GM18907 (cell line): ENCODE measurements around the gene NCKAP5.

Experiments
- ATAC-seq: cut with Tn5 transposase; IDR thresholded peaks from one replicate; pipeline ENCODE4 v1.9.1; 2021; ENCODE audit warnings: mild to moderate bottlenecking, moderate library complexity; ENCODE audit not compliant: unreplicated experiment

Gene NCKAP5

DNA sequence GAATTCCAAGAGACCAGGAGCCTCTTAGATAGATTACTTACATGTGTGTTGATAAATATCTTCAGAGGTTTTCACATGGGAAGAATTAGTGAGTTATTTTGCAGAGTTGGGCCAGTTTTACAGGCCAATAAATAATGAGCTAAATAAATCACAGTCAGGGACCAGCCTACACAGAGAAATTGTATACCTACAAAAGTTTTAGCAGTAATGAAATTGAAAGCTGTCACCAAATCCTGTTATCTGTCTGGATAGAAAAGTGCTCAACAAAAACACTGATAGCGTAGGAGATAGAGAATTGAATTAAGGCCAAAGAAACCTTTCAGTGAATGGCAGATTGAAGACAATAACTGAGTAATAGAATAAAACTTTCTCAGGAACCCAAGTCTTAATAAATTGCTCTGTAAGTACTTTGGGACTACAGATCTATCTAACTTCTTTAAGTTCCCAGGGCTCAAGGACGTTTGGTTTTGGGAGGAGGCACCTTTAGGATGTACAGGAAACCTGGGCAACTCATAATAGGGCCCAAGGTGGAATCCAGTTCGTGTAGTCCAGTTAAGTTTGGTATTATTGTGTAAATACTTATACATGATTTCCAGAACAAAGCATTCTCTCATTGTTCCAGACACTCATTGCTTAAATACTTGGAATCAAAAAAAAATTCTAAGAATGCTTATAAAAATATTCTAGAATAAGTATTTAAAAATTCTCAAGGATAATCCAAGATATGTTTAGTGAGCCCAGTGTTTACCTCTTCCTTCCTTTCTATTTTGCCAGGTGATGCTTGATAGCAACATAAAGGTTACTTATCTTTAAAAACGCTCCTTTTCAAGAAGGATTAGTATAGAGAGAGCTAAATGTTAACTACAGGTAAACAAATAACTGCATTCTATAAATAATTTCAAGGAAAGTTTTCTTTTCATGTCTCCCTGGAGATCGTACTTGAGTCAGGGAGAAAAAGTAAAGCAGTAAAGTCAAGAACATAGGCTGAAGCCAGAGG lies 134.5 kb downstream of the NCKAP5 start:
- no peak for ATAC-seq

DNA sequence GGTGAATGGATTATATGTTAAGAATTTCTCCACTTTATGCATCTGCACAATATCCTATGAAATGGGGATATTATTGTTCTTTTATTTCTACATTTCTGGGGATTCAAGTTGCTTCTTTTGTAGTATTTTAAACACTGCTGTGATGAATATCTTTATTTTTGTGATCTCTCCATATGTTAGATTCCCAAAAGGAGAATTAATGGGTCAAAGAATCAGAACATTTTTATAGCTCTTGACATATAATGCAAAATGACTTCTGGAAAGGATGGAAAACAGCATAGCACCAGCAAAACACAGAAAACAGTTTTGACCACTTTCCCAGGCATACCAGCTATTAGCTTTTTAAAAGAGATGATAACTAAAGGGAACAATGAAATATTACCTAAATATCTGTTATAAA lies 135.5 kb downstream of the NCKAP5 start:
- no peak for ATAC-seq

DNA sequence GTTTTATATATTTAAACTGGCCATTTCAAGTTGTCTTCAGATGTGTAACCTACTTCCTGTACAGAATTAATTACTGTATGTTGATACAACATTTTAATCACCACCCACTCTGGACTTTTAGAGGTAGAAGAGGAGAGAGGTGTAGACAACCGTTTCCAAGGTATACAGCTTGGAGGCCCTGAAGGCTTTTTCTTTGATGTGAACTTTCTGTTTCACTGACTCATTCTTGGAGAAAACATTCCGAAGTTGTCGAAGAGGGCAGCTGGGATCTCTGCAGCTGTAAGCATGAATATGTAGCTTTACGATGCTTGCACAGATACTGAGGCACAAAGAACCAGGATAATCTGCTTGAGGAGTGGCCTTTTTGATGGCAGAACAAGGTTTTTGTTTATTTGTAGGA lies 137.0 kb downstream of the NCKAP5 start:
- ATAC-seq = no peak

DNA sequence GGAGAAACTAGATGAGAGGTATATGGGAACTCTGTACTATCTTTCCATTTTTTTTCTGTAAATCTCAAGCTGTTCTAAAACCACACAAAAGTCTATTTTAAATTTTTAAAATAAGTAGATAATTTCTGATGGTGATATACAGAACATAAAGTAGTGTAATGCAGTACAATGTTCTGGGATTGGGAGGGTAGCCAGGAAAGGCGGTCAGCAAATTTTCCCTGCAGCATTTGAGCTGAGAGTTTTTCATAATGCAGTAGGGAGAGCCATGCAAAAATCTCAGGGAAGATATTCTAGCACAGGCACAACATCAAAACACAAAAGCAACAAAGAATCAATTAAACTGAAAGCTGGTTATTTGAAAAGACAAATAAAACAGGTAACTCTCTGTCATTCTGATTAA lies 141.5 kb downstream of the NCKAP5 start:
- no peak for ATAC-seq

DNA sequence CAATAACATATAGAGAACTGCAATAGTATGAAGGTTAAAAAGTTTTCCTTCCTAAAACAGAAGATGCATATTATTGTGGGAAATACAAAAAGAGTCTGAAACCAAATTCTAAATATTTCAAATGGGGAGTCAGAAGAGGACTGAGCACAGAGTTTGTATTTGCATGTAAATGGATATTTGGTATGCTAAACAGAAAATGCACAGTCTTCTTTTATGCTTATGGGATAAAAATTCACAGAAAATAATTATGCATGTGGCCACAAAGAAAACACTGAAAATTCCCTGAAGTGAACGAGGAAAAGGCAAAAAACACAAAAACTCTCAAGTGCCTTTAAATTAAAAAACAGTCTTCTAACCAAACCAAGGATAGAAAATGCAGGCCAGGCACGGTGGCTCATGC lies 142.7 kb downstream of the NCKAP5 start:
- ATAC-seq = no peak

DNA sequence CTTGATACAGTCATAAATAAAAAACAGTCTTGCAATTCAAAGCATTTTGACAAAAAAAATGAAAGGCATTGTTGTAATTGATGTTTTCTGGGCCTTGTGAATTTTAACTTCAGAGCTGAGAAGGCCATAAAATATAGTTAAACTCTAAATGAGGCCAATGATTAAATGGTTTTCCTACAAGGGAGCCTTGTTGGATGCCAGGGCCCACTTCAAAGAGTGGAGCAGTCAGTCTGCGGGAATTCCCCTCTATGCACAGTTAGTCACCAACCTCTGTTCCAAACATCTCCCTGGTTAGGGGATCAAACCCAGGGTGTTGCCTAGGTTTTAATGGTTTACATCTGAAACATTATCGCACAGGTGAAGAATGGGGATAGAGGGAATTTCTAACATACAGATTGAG lies 143.4 kb downstream of the NCKAP5 start:
- no peak for ATAC-seq

DNA sequence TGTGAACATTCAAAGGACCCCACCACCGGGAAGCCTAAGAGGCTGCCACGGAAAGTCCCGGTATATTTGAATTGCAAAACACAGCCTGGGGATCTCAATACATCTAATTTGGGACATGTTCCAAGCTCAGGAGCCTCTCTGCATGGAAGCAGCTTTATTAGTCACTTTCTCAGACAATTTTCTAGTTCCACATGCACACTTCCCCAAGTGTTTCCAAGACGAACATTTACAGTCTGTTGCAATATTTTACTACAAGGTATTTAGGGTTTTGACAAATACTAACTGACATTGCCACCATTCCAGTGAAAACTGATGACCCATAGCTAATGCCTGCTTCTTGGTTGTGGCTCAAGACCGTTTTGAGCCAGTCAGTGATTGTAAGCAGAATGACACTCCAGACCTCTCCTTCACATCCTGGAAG lies 145.3 kb downstream of the NCKAP5 start:
- no peak for ATAC-seq

DNA sequence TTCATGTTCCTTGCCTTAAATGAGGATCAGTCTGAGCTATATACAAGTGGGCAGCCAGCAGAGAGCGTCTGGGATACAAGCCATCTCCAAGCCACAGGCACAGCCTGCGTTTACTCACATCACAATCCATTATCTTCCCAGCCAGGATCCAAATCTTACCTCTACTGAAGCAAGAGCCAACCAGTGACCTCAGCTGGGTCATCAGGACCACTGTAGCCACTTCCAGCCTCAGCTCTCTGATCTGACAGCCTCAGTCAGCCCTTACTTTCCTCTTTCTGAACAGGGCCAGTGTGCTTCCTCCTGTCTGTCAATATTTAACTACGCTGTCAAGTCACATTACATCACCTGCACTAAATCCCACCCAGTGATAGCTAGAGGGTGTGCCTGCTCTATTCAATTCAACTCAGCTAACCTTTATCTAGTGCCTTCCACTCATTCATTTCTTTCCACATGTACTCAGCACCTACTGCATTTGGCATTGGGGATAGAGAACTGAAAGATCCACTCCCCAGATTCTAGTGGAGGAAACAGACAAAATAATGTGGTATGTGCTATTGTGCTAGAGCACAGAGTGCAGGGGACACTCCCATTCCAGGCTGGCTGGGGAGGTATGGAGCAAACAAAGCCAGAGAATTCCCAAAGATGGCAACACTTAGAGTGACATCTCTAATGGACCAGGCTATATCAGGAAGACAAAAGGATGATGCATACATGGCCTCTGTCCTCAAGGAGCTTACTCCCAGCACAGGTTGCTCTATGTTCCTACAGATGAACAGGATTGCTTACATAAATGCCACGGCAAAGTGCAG lies 146.5 kb downstream of the NCKAP5 start:
- ATAC-seq = peak; percentile 97

DNA sequence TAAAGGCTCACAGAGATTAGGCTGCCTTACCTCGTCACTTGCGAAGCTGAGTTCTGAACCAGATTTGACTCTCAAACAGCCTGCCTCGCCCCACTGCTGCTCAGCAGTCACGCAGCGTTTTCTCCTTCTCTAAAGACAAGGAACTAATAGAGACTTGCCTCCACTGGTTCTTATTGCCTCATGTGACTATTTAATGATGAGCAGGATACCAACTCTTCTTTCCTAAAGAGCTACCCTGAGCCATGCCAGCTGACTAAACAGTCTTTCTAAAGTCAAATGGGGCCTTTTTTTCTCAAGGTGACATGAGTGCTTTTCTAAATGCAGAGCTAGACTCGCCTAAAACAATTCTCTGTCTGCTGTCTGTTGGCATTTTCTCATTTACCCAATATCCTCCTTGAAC lies 147.5 kb downstream of the NCKAP5 start:
- ATAC-seq = no peak

DNA sequence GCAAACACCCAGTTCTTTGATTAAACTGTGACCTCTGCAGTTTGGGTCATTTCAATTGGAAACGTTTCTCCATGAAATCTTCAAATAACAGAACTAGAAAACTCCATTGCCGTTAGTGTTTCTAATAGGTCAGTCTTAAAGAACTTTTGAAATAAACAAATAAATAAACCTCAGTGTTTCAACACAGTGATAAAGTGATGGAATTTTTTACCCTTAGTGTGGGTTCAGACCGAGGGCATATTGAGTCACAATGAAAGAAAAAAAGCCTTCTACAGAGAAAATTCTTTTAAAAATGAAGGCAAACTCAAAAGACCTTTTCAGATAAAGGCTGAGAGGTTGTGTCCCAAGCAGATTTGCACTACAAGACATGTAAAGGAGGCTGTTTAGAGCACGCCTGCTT lies 149.6 kb downstream of the NCKAP5 start:
- ATAC-seq = no peak

DNA sequence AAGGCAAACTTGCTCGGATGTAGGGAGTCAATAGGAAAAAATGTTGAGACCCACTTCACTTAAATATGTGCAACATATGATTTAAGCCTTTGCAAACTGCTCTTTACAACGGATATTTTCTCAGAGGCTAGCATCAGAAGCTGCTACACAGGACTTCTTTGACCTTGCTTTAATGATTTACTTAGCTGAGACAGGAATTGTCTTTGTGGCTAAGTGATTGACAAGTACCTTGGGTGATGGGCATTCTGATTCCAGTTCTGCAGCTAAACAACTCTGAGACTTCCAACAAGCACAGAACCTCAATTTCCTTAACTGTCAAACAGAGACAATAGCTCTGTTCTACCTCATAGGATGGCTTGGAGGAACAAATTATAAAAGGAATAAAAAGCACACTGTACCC lies 150.2 kb downstream of the NCKAP5 start:
- ATAC-seq = peak; percentile 63

DNA sequence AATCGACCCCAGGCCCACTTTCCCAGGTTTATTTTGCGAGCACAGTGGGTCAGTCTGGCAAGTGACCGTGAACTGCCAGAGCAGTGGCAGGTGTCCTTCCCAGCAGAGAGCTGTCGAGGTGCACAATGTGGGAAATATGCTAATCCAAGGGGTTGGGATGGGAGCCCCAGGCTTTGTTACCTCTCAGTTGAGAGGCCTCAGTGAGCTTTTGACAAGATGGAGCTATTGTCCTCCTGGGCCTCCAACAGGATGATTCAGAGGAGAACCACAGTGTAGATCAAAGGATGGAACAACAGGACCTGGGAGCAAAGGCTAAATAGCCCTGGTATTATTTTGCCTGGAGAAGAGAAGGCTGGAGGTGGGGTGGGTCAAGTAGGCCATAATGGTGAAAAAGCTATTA lies 150.8 kb downstream of the NCKAP5 start:
- no peak for ATAC-seq

DNA sequence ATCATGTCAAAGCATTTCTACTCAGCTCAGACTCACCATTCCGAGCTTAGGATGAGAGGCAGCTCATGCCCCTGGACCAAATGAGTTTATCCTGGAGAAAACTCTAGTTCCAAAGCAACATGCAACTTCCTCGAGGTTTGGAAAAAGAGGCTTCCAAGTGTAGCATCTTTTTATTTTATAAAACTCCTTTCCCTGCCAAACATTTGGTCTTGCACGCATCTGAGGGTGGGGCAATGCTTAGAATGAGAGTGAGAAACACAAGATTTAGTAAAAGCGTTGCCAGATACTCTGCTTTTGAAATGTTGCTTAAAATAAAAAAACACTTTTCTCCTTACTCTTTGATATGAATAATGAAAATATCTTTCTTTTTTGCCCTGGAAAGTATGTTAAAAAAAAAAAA lies 151.5 kb downstream of the NCKAP5 start:
- ATAC-seq = no peak

DNA sequence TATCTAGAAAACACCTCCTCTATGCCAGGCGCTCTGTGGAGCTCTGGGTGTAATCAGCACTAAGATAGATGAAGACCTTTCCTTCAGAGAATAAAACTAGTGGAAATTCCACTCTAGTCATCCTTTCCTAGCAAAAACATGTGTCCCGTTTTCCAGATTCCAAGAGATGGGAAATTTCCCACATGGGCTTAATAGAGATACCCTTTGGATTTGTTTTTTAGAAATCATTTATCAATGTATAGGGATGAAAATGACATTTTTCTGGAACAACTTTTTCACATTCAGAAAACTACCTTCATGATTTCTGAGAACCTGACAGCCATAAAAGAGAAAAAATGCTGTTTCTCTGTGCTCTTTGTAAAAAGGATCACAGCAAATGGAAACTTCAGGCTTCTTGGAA lies 152.1 kb downstream of the NCKAP5 start:
- ATAC-seq = no peak

DNA sequence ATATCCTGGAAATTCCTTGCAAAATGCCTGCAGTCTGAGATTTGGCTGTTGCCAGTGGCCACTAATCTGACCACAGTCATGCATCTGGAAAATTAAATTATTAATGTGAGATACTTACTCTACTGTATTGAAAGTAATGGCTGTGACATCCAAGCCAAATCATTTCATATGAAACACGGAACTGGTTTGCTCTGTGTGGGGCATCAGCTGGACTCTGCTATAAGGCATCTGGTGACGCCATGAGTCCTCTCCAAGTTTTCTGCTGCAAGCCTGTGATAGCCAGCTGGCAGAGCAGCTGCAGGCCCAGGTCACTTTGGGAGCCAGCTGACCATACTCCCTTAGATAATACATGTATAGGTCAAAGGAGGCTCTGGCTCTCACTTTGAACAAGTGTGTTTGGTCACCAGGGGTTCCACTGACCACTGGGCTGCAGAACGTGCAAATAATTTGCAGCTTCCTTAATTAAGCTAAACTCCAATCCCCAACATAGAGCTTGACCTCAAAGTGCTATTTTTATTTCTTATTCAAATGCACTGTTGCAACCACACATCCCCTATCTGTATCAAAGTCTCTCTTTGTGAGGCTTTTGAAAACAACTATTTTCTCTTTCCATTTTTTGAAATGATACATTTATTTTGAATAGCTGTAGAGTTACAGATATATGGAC lies 152.9 kb downstream of the NCKAP5 start:
- ATAC-seq = no peak

DNA sequence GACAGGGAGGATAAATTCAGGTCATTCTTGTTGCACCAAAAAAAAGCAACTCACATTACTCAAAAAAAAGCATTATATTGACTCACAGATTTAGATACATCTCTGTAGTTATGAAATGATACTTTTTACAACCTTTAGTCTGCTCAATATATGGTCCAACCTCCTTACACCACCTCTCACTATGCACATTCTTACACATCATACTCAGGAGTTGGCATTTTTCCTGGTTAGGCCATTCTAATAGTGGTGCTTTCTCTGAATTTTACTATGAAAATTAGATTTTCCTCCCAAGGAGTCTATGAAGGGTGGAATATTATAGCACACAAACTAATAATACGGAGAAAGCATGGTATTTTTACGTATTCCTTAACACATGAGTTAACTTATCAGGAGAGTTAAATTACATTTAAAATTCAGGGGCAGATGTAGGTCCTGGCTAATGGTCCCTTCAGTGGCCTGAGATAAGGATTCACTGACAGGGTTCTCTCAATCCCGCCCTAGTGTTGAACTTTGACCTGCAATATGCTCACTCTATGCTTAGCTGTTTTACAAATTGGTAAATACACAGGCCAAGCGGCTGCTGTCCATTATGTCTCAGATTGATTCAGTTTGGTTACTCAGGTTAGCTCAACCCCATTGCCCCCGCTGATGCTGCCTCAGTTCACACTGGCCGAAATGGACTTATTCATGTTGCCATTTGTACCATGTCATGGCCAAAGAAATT lies 153.6 kb downstream of the NCKAP5 start:
- no peak for ATAC-seq

DNA sequence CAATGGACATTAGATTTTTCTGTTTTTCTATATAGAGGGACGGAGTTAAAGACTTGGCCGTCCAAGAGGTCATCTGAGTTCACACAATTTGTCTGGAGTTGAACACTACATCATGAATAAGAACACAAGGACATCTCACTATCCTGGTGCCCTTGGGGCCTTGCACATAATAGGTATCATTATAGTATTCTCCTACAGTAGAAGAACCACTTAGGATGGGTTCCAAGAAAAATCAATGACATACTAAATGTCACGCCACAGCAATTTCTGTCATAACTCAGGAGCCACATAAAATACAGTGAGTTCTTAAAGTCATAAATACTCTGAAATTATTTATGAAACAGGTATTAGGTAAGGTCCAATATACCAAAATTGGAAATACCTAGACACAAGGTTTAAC lies 154.4 kb downstream of the NCKAP5 start:
- ATAC-seq = no peak

DNA sequence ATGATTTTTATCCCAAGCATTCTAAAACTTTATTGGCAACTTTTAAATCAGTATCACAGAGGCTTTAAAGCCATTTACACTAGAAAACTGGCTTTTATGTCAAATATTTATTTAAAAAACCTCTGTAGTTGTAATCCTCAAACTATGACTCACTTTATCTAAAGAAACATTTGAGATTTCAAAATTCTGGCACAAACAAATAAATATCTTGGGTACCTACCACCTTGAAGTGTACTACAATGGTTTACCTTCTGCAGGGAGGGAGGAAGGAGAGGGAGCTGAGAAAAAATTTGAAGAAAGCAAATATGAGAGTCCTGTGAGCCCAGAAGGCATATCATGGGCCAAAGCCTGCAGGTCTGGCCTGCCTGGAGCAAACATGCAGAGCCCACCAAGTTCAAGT lies 155.6 kb downstream of the NCKAP5 start:
- no peak for ATAC-seq

DNA sequence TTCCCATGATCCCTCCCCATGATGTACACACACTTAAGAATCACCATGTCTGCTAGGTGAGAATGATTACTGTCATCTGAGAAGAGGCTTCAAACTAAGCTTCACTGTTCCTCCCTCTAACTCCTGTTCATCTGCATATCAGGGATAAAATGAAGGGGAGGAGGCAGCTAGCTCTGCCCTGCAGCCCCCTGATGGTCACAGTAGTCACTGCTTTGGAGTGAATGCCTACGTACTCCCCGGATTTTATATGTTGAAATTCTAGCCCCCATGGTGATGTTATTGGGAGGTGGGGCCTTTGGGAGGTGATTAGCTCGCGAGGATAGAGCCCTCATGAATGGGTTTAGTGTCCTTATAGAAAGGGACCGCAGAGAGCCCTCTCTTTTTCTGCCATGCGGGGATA lies 156.4 kb downstream of the NCKAP5 start:
- ATAC-seq = no peak

DNA sequence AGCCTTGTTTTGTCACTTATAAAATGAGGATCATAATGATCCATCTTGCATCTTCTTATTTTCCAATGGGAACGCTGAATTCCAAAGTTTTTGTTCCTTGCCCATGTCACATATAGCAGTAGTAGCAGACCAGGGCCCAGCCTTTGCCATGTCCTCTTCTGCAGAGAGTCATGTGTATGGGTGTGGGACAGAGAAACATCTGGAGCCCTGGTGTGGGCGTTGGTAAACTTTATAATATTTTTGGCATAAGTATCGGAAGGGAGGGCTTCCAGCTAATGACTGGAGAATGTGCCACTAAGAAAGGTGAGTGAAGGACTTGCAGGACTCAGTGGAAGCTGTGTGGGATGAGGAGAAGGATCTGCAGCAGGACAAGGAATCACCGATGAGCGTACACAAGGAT lies 157.2 kb downstream of the NCKAP5 start:
- no peak for ATAC-seq
